Retinal pigment epithelial cell (primary cell): ENCODE measurements around the gene IL18.
"Not testable (repeated sequence)": the region's sequence is repeated elsewhere in the genome, so short reads cannot be mapped to it uniquely, and the experiment has no call there.

ENCODE experiments used
- DNase-seq: peaks from one replicate; pipeline ENCODE4 v3.0.0-alpha.2; 2010; ENCODE audit warnings: low read depth
- H3K4me3 ChIP-seq: 2 replicates; pipeline ENCODE4 v1.5.1; 2011; ENCODE audit warnings: mild to moderate bottlenecking, low read length, control low read depth, moderate library complexity
- CTCF ChIP-seq: conservative IDR thresholded peaks from 2 replicates; pipeline ENCODE4 v1.5.1; 2011; ENCODE audit warnings: low read depth, low read length, control low read depth, inconsistent platforms

The IL18 gene

GRCh38 chr11:112163875-112164685 lies at the start of gene IL18:
IL18 (minus strand) TSS chr11:112164094; CDS start chr11:112155053, 9,041 bp downstream.
- no peak for DNase-seq
- no peak for TF ChIP-seq CTCF
- H3K4me3 ChIP-seq, result peak within 1 kb of the TSS; percentile 51

GRCh38 chr11:112212710-112213109 lies 48.8 kb upstream of the IL18 start:
- H3K4me3 ChIP-seq, result no peak overlapping the region
- no peak for DNase-seq
- no peak for TF ChIP-seq CTCF

- no peak overlapping the region for H3K4me3 ChIP-seq
- no peak for TF ChIP-seq CTCF
- no peak for DNase-seq
Observed at GRCh38 chr11:112212290-112212689, 48.4 kb upstream of the IL18 start.

- no peak for DNase-seq
- TF ChIP-seq CTCF, result no peak
- no peak overlapping the region for H3K4me3 ChIP-seq
Observed at GRCh38 chr11:112211536-112211935, 47.6 kb upstream of the IL18 start.

- no peak for TF ChIP-seq CTCF
- no peak for DNase-seq
- no peak overlapping the region for H3K4me3 ChIP-seq
Observed at GRCh38 chr11:112210890-112211289, 47.0 kb upstream of the IL18 start.

- no peak overlapping the region for H3K4me3 ChIP-seq
- TF ChIP-seq CTCF, result no peak
- DNase-seq, result no peak
Observed at GRCh38 chr11:112206071-112206470, 42.2 kb upstream of the IL18 start.

GRCh38 chr11:112200252-112200651 lies 36.4 kb upstream of the IL18 start:
- no peak for TF ChIP-seq CTCF
- DNase-seq, result no peak
- H3K4me3 ChIP-seq, result no peak overlapping the region

- not testable (repeated sequence) for H3K4me3 ChIP-seq, DNase-seq
Observed at GRCh38 chr11:112199101-112199500, 35.2 kb upstream of the IL18 start.
